ENCODE measurements around the gene GALNT14. TPM values are rescaled to one million over a fixed set of nuclear protein-coding genes. Genes with fewer than 3 reads are reported as not detected.

GALNT14 gene
- total and polyA plus RNA-seq, 2 of the 8 experiments (the other 6 are each of a cell fraction or from before 2014, with no cell fraction given), result 13.0 to 13.7 TPM

GRCh38 chr2:30994227-30995056 lies 143.8 kb downstream of the GALNT14 start (continued):
- no peak for TF ChIP-seq JUND (IDR thresholded peaks at IDR 0.05; ENCODE audit: low read length)

Data from H1 (cell line).